Colonic mucosa (tissue), 4 donors: ENCODE results near the gene C22orf42. TPM values are rescaled to one million over a fixed set of nuclear protein-coding genes. Genes with fewer than 3 reads are reported as not detected.

Experiments used
- DNase-seq: peaks from one replicate; pipeline ENCODE4 v3.0.0-alpha.2; 2020
- H3K27ac ChIP-seq: fragments of 200-600 bp; one replicate; pipeline ENCODE4 v1.8.0; 2021
- H3K27me3 ChIP-seq: fragments of 200-600 bp; one replicate; pipeline ENCODE4 v1.8.0; 2021
- H3K36me3 ChIP-seq: fragments of 200-600 bp; one replicate; pipeline ENCODE4 v1.8.0; 2021
- H3K4me1 ChIP-seq: fragments of 200-600 bp; one replicate; pipeline ENCODE4 v1.8.0; 2021; ENCODE audit warnings: mild to moderate bottlenecking
- H3K4me3 ChIP-seq: fragments of 200-600 bp; one replicate; pipeline ENCODE4 v1.8.0; 2021
- H3K9ac ChIP-seq, 2 donors: one replicate each; pipeline ENCODE4 v1.7.0; 2013; ENCODE audit warnings: control low read depth in 2 of 2, low read depth in 2 of 2, low read length in 2 of 2
- H3K9me3 ChIP-seq: fragments of 200-600 bp; one replicate; pipeline ENCODE4 v1.8.0; 2021
- intact Hi-C: fragments of 100-400 bp; cut with DNase I; formaldehyde crosslinking; loops from one replicate; pipeline ENCODE4 v1.14.1; 2022
- total RNA-seq, 2 donors: library from RNA; stranded (reverse); fragmentation: NEBNext Ultra II Directional in 1 of 2; extraction: Animal tissue kit (Norgen Biotek cat#: 25700) in 1 of 2; gene quantifications; one replicate each; pipeline ENCODE4 v1.2.1, GENCODE V29; 2021
- TF ChIP-seq, protein P1 (sequence below): fragments of 200-600 bp; IDR thresholded peaks from one replicate; pipeline ENCODE4 v1.8.0; 2022; ENCODE audit warnings: antibody characterized with exemption, mild to moderate bottlenecking
- donor health status: healthy.
- donor health status: DM: no; HTN: no; CAD: no.
- donor health status: DM: no; HTN: no; CAD: no.

Gene C22orf42
- total RNA-seq, 2 donors from 2014 or later: not detected

DNA sequence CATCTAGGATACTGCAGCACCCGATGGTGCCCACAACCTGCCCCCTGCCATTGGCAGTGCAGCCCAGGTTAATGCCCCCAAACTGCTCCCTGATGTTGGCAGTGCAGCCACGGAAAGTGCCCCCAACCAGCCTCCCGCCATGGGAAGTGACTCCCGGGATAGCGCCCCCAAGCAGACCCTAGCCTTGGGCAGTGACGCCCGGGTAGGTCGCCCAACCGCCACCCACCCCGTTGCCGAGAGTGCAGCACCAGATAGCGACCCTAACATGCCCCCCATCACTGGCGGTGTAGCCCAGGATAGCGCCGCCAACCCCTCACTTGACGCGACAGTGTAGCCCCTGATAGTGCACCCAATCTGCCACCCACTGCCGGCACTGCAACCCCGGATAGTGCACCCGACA, 38.5 kb downstream of the C22orf42 start:
- TF ChIP-seq, protein P1, sequence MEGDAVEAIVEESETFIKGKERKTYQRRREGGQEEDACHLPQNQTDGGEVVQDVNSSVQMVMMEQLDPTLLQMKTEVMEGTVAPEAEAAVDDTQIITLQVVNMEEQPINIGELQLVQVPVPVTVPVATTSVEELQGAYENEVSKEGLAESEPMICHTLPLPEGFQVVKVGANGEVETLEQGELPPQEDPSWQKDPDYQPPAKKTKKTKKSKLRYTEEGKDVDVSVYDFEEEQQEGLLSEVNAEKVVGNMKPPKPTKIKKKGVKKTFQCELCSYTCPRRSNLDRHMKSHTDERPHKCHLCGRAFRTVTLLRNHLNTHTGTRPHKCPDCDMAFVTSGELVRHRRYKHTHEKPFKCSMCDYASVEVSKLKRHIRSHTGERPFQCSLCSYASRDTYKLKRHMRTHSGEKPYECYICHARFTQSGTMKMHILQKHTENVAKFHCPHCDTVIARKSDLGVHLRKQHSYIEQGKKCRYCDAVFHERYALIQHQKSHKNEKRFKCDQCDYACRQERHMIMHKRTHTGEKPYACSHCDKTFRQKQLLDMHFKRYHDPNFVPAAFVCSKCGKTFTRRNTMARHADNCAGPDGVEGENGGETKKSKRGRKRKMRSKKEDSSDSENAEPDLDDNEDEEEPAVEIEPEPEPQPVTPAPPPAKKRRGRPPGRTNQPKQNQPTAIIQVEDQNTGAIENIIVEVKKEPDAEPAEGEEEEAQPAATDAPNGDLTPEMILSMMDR: no peak
- intact Hi-C loops: no loop called here
- Histone ChIP-seq H3K27me3 (no peaks in the 10 kb centered on the region), H3K4me1 (no peaks in the 10 kb centered on the region), H3K27ac (no peak overlapping the region), H3K4me3 (no peak overlapping the region), H3K9ac (no peak overlapping the region), H3K36me3 (no peaks in the 10 kb centered on the region), H3K9me3 (no peaks in the 10 kb centered on the region)
- no peak for DNase-seq

DNA sequence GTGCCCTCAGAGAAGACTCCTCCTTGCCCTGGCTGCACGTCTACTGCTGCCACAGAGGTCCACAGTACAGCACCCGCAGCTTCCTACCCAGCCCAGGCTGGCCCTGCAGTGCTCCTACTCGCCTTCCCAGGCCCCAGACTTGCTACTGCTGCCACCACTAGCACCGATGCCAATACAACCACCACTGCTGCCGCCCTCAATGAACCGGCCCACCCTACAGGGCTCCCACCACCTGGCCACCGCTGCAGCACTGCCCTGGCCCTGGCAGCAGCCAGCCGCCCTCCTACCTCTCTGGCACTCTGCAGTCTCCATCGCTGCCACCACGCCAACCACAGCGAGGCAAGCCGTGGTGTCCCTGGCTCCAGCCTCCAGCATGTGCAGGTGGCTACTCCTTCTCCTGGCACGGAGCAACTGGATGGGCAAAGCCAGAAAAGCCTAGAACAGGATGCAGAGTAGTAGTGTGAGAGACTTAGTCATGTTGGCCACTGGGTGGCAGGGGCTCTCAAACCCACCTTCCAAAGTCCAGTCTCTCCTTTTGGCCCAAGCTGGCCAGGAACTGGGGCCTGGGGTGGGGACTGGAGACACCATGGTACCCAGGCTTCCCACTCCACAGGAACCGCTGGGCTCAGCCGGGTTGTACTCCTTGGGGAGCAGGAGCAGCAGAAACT, 39.4 kb downstream of the C22orf42 start:
- no peak for DNase-seq

DNA sequence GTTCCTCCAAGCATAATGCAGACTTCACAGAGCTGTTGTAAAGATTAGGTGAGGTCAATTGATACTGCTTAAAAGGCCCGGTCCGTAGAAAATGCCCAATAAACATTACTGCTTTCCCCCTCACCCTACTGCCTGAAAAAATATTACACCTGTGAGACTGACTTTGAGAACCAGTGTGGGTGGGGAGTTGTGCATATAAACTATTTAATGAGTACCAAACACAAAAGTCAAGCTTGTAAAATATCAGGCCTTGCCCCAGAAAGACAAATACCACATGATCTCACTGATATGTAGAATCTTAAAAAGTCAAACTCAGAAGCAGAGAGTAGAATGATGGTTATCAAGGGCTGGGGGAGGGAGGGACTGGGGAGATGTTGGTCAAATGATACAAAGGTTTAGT, 46.7 kb downstream of the C22orf42 start:
- TF ChIP-seq, protein P1: no peak
- intact Hi-C loops: no loop called here
- no peak overlapping the region for H3K27ac ChIP-seq
- H3K36me3 ChIP-seq: no peaks in the 10 kb centered on the region
- H3K4me3 ChIP-seq: no peak overlapping the region
- H3K9me3 ChIP-seq: no peaks in the 10 kb centered on the region
- no peak overlapping the region for H3K9ac ChIP-seq
- H3K4me1 ChIP-seq: no peaks in the 10 kb centered on the region
- no peaks in the 10 kb centered on the region for H3K27me3 ChIP-seq
- DNase-seq: no peak

More for the DNA sequence above, 39.4 kb downstream of the C22orf42 start:
- Histone ChIP-seq H3K27ac (no peak overlapping the region), H3K9me3 (no peaks in the 10 kb centered on the region), H3K4me1 (no peaks in the 10 kb centered on the region), H3K36me3 (no peaks in the 10 kb centered on the region), H3K27me3 (no peaks in the 10 kb centered on the region), H3K4me3 (no peak overlapping the region), H3K9ac (no peak overlapping the region)
- intact Hi-C loops: no loop called here
- TF ChIP-seq, protein P1: no peak

DNA sequence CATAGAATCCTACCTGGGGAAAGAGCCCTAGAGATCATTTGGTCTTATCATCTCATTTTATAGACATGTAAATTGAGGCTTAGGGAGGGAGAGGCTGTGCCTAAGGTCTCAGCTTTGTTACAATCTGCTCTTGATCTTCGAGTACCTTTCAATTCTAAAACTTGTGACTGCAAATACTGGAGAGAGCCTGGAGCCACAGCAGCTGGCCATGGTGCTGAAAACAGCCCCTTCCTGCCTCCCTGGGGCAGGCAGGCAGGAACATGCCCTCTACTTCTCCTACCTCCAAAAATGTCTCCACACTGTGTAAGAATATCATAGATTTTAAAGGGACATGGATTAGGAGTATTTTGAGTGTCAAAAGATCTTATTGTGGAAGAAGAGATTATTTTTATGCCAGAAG, 52.2 kb downstream of the C22orf42 start:
- Histone ChIP-seq H3K27ac (no peak overlapping the region), H3K9ac (no peak overlapping the region), H3K27me3 (no peaks in the 10 kb centered on the region), H3K4me3 (no peak overlapping the region), H3K36me3 (no peaks in the 10 kb centered on the region), H3K4me1 (no peaks in the 10 kb centered on the region), H3K9me3 (no peaks in the 10 kb centered on the region)
- TF ChIP-seq, protein P1: no peak
- DNase-seq: no peak
- intact Hi-C loops: no loop called here

DNA sequence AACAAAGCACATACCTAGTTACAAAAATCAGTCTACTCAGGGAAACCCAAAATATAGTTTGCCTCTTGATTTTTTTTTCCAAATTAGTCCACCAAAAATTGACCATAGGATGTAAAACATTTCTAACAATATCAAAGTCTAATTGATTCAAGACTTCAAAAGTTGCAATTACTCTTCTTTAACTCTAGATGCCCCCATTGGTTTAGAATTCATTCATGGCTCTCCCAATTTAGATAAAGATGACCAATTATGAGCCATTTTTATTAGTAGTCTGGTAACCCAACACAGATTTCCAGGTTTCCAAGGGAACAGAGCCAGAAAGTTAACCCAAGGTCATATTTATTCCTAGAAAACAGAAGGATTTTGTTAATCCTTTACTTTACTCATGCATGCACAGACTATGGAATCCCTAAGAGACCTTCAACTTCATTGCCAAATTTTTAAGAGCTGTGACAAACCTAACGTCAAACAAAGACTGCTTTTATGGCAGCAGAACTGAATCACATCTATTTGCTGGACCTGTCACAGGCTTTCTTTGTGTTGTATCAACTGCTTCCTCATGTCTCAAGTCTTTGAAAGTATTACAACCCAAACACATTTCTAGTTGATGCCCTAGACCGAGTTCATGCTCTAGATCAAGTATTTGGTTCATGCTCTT, 55.3 kb downstream of the C22orf42 start:
- TF ChIP-seq, protein P1: no peak
- intact Hi-C loops: no loop called here
- Histone ChIP-seq H3K36me3 (no peaks in the 10 kb centered on the region), H3K27ac (no peak overlapping the region), H3K4me1 (no peaks in the 10 kb centered on the region), H3K9me3 (no peaks in the 10 kb centered on the region), H3K27me3 (no peaks in the 10 kb centered on the region), H3K4me3 (no peak overlapping the region), H3K9ac (no peak overlapping the region)
- no peak for DNase-seq
